K562 (cell line): ENCODE measurements around the gene THAP11. TPM values are rescaled to one million over a fixed set of nuclear protein-coding genes. Genes with fewer than 3 reads are reported as not detected.
A peak's percentile ranks its signal among the peaks of the same experiment; 100 is the strongest.

Experiments
- ATAC-seq: fragments of 200-7000 bp; cut with Tn5 transposase; 3 replicates; pipeline ENCODE4 v1.9.1; 2020; ENCODE audit warnings: moderate library complexity
- BruUV-seq: library from RNA; stranded (reverse); fragments of 400-500 nt; replicated peaks from 2 replicates; lab custom pipeline; 2021; lab: Mats Ljungman, UMichigan
- CTCF ChIA-PET: fragments of 300-600 bp; formaldehyde crosslinking; extraction: SDS; loops from one replicate; lab custom pipeline; 2021; ENCODE audit warnings: low intra/inter-chr PET ratio; lab: Yijun Ruan, JAX
- POLR2A ChIA-PET: fragments of 300-600, 350-650 bp; sonication (Branson Sonifier 250); formaldehyde crosslinking; extraction: SDS; loops from one replicate; lab custom pipeline; 2021; ENCODE audit warnings: antibody characterized with exemption, inconsistent platforms; lab: Yijun Ruan, JAX
- DNase-seq, 4 experiments: peaks; one replicate each; pipeline versions ENCODE4 v3.0.0 to v3.0.0-alpha.2; 2011 to 2018; ENCODE audit warnings: low spot score in 3 of 4, mixed read lengths in 3 of 4; ENCODE audit errors: extremely low read depth in 1 of 4
- FAIRE-seq: peaks from 2 replicates; lab custom pipeline; 2011; peaks lifted over from hg19 to GRCh38; lab: Jason Lieb, UNC
- H2AFZ ChIP-seq: 2 replicates; pipeline ENCODE4 v1.6.0; 2011; ENCODE audit warnings: low read depth, low read length, control low read depth, inconsistent platforms
- H3K27ac ChIP-seq: fragments of 200-600 bp; 3 replicates; pipeline ENCODE4 v1.8.0; 2011; ENCODE audit warnings: low read depth, mild to moderate bottlenecking, control low read depth, inconsistent platforms, low read length, moderate library complexity, mixed read lengths; ENCODE audit errors: extremely low read depth
- H3K27me3 ChIP-seq, 2 experiments: fragments of 300-600 bp in 1 of 2; 2 replicates in 1 of 2; 3 replicates in 1 of 2; pipeline versions ENCODE4 v1.6.0 to v1.8.0; 2011; ENCODE audit warnings: inconsistent platforms in 2 of 2, low read length in 2 of 2, mild to moderate bottlenecking in 1 of 2, mixed read lengths in 1 of 2, moderate library complexity in 1 of 2; ENCODE audit not compliant: control insufficient read depth in 2 of 2, insufficient read depth in 2 of 2
- H3K36me3 ChIP-seq: fragments of 300-600 bp; 3 replicates; pipeline ENCODE4 v1.8.0; 2011; ENCODE audit warnings: mild to moderate bottlenecking, low read length, inconsistent platforms; ENCODE audit not compliant: control insufficient read depth, insufficient read depth
- H3K4me1 ChIP-seq, 2 experiments: fragments of 200-600 bp in 1 of 2; replicated peaks in 1 of 2; 2 replicates in 1 of 2; 3 replicates in 1 of 2; pipeline versions ENCODE4 v1.5.1 to v1.8.0; 2011; ENCODE audit warnings: inconsistent platforms in 2 of 2, low read length in 2 of 2, mild to moderate bottlenecking in 1 of 2, mixed read lengths in 1 of 2, moderate library complexity in 1 of 2; ENCODE audit not compliant: control insufficient read depth in 2 of 2, insufficient read depth in 2 of 2
- H3K4me2 ChIP-seq: 2 replicates; pipeline ENCODE4 v1.6.1; 2011; ENCODE audit warnings: low read length, control low read depth, inconsistent platforms, mixed read lengths; ENCODE audit not compliant: insufficient read depth
- H3K4me3 ChIP-seq: fragments of 200-600 bp; sonication (generic), shearing (Covaris generic); 2 replicates; pipeline ENCODE4 v1.5.1; 2016; ENCODE audit warnings: control low read depth, inconsistent platforms
- H3K79me2 ChIP-seq: fragments of 200-600 bp; 3 replicates; pipeline ENCODE4 v1.8.0; 2011; ENCODE audit warnings: low read length, inconsistent platforms; ENCODE audit not compliant: control insufficient read depth, insufficient read depth
- H3K9ac ChIP-seq, 2 experiments: 2 replicates each; pipeline versions ENCODE4 v1.6.0 to v1.6.1; 2011; ENCODE audit warnings: low read depth in 2 of 2, low read length in 2 of 2, control low read depth in 1 of 2, inconsistent platforms in 1 of 2, mild to moderate bottlenecking in 1 of 2, mixed read lengths in 1 of 2; ENCODE audit not compliant: insufficient read depth in 1 of 2
- H3K9me1 ChIP-seq: one replicate; pipeline ENCODE4 v1.6.0; 2011; ENCODE audit warnings: inconsistent platforms, mild to moderate bottlenecking, low read length, moderate library complexity; ENCODE audit not compliant: control insufficient read depth, insufficient read depth
- H3K9me3 ChIP-seq: replicated peaks from 2 replicates; pipeline ENCODE4 v1.5.1; 2011; ENCODE audit warnings: low read depth, low read length, inconsistent platforms; ENCODE audit not compliant: control insufficient read depth, insufficient read depth
- H4K20me1 ChIP-seq: replicated peaks from 2 replicates; pipeline ENCODE4 v1.6.1; 2011; ENCODE audit warnings: low read length, inconsistent platforms, mixed read lengths; ENCODE audit not compliant: control insufficient read depth, insufficient read depth
- ATF4 ChIP-seq: fragments of 450-650 bp; formaldehyde crosslinking; IDR thresholded peaks from 2 replicates; pipeline ENCODE4 v1.4.0; 2022; ENCODE audit warnings: mild to moderate bottlenecking, moderate library complexity
- ATF7 ChIP-seq: fragments of 450-650 bp; IDR thresholded peaks from 2 replicates; pipeline ENCODE4 v1.7.1; 2014; ENCODE audit warnings: mild to moderate bottlenecking, moderate library complexity
- CEBPG ChIP-seq, 3 experiments: fragments of 200-800 bp in 1 of 3; sonication (Bioruptor generic) in 1 of 3; sonication (generic) in 1 of 3; formaldehyde crosslinking in 1 of 3; IDR thresholded peaks in 2 of 3; conservative IDR thresholded peaks in 1 of 3; 2 replicates each; pipeline versions ENCODE4 v1.6.1 to v1.8.0; 2016 to 2022; ENCODE audit warnings: missing compliant biosample characterization in 2 of 3, missing genetic modification characterization in 2 of 3, mild to moderate bottlenecking in 1 of 3, missing genetic modification reagents in 1 of 3
- FOXJ3 ChIP-seq: sonication (generic); formaldehyde crosslinking; IDR thresholded peaks from 2 replicates; pipeline ENCODE4 v1.4.0; 2020; ENCODE audit warnings: mild to moderate bottlenecking, missing genetic modification reagents
- GTF2F1 ChIP-seq: IDR thresholded peaks from 2 replicates; pipeline ENCODE4 v1.6.1; 2011; ENCODE audit warnings: low read depth, low read length, improper control_type of control experiment
- MAFF ChIP-seq: IDR thresholded peaks from 2 replicates; pipeline ENCODE4 v1.6.1; 2012; ENCODE audit warnings: low read length, improper control_type of control experiment
- MTA1 ChIP-seq: fragments of 450-650 bp; IDR thresholded peaks from 2 replicates; pipeline ENCODE4 v1.6.1; 2017; ENCODE audit warnings: borderline replicate concordance
- NR2F6 ChIP-seq: fragments of 450-650 bp; formaldehyde crosslinking; IDR thresholded peaks from 2 replicates; pipeline ENCODE4 v1.4.0; 2020; ENCODE audit warnings: mild to moderate bottlenecking
- POLR2AphosphoS5 ChIP-seq: IDR thresholded peaks from 2 replicates; pipeline ENCODE4 v1.6.1; 2011; ENCODE audit warnings: mild to moderate bottlenecking, low read depth, low read length, moderate library complexity; ENCODE audit not compliant: control insufficient read depth, insufficient read depth
- RBM39 ChIP-seq: fragments of 200-400 bp; formaldehyde crosslinking; optimal IDR thresholded peaks from 2 replicates; pipeline ENCODE3; 2018; ENCODE audit warnings: low read depth, low read length
- SRSF7 ChIP-seq: fragments of 200-400 bp; formaldehyde crosslinking; optimal IDR thresholded peaks from 2 replicates; pipeline ENCODE3; 2017; ENCODE audit warnings: mild to moderate bottlenecking, low read depth, low read length
- STAT5A ChIP-seq: IDR thresholded peaks from 2 replicates; pipeline ENCODE4 v1.6.1; 2012; ENCODE audit warnings: low read length, inconsistent platforms, borderline replicate concordance
- ZBTB1 ChIP-seq: sonication (generic); formaldehyde crosslinking; IDR thresholded peaks from 2 replicates; pipeline ENCODE4 v1.8.1; 2023; ENCODE audit warnings: missing genetic modification reagents, low read depth, mild to moderate bottlenecking, borderline replicate concordance
- ZMIZ1 ChIP-seq, 2 experiments: fragments of 150-350 bp in 1 of 2; IDR thresholded peaks; 2 replicates each; pipeline ENCODE4 v1.6.1; 2012 to 2016; ENCODE audit warnings: low read depth in 2 of 2, low read length in 2 of 2, mild to moderate bottlenecking in 1 of 2, moderate library complexity in 1 of 2
- ZNF655 ChIP-seq: fragments of 250-450 bp; sonication (Bioruptor Pico); IDR thresholded peaks from 2 replicates; pipeline ENCODE4 v1.5.0; 2021
- WGBS: fragments of 100-300 bp; shearing (Covaris generic); methylation state at CpG from one replicate; pipeline ENCODE4 v1.1.6; 2016; ENCODE audit warnings: low coverage, mixed read lengths; ENCODE audit not compliant: insufficient coverage; ENCODE audit errors: missing lambda C conversion rate; 5-methylcytosine and 5-hydroxymethylcytosine counted together
- in situ Hi-C: fragments of 300-500 bp; cut with MboI; formaldehyde crosslinking; loops from 4 replicates; pipeline ENCODE4 v1.15.0; 2018; ENCODE audit warnings: inconsistent platforms, mixed read lengths
- intact Hi-C: fragments of 100-400 bp; cut with micrococcal nuclease; formaldehyde crosslinking; loops from 2 replicates; pipeline ENCODE4 v1.14.2; 2022
- polyA plus RNA-seq, 8 experiments: library from polyadenylated mRNA; depleted of rRNA in 4 of 8; stranded (reverse) in 5 of 8; unstranded in 3 of 8; fragments of >200 nt; fragmentation: Nextera tagmentation in 2 of 8; fragmentation: Illumina TruSeq in 1 of 8; extraction: Ambion mirVana in 2 of 8; extraction: Trizol in 1 of 8; gene quantifications; 2 replicates each; pipeline versions ENCODE4 v1.2.1 to v1.2.3, GENCODE V29; 2011 to 2014; ENCODE audit warnings: inconsistent platforms in 1 of 8, missing spikeins in 1 of 8
- total RNA-seq, 7 experiments: library from RNA; depleted of rRNA in 6 of 7; stranded (reverse); fragments of >200 nt in 6 of 7; fragmentation: Illumina TruSeq in 2 of 7; extraction: Trizol in 2 of 7; gene quantifications; 2 replicates each; pipeline versions ENCODE4 v1.2.1 to v1.2.3, GENCODE V29; 2011 to 2021; ENCODE audit warnings: low replicate concordance in 1 of 7

Gene THAP11
- total and polyA plus RNA-seq, 9 of the 15 experiments (the other 6 are each of a cell fraction or from before 2014, with no cell fraction given) = 2.4 to 31.6 (median 21.4) TPM

- in situ Hi-C loops = no loop called here
- BruUV-seq = TSS peak; percentile 76
- H4K20me1 ChIP-seq = no peaks in the 10 kb centered on the region; the same call in 1 of the 2 replicates
- H3K27ac ChIP-seq = peak overlapping the region; percentile 68
- H3K9ac ChIP-seq = peak overlapping the region; percentile 87 to 96
- CTCF ChIA-PET = no interaction called here
- H3K27me3 ChIP-seq = no peaks in the 10 kb centered on the region
- DNase-seq = peak; percentile 95 to 97 (median 96)
- WGBS = under 1% methylated on average over 49 of the region's 49 CpGs
- peak overlapping the region; percentile 67 for H3K4me3 ChIP-seq
- H2AFZ ChIP-seq = peak overlapping the region; percentile 98
- peak; percentile 100 for ATAC-seq
- intact Hi-C loops = no loop called here
- no peaks in the 10 kb centered on the region for H3K9me1 ChIP-seq
- POLR2A ChIA-PET = interaction anchor here (0.6 to 3.9 kb wide), 9 partner anchors 9 to 158 kb away, joined by 3 to 19 read pairs (median 5); partner anchors contain the start of genes RANBP10 and TSNAXIP1
- H3K36me3 ChIP-seq = peaks cover 38% of the 10 kb centered on the region; the same call in 2 of the 3 replicates
- H3K9me3 ChIP-seq = no peaks in the 10 kb centered on the region
- FAIRE-seq = peak; percentile 97
- peaks cover 11 to 24% of the 10 kb centered on the region in 2 experiments; a peak in 4 of 5 replicates for H3K4me1 ChIP-seq
- peak overlapping the region; percentile 93 for H3K4me2 ChIP-seq
- H3K79me2 ChIP-seq = peaks cover 17% of the 10 kb centered on the region
- TF ChIP-seq MTA1 (no peak), FOXJ3 (CRISPR knock-in tag) (no peak), POLR2AphosphoS5 (peak; percentile 66; the same call in 1 of the 2 replicates), ZMIZ1 (IDR thresholded peaks at IDR 0.05; ENCODE audit: low read depth in 2 of 2, low read length in 2 of 2) (no peak), CEBPG (CRISPR knock-in tag; IDR thresholded peaks at IDR 0.05) (no peak), CEBPG (tag; conservative IDR thresholded peaks at IDR 0.05 in 1 of 2, IDR thresholded peaks at IDR 0.05 in 1 of 2) (no peak), GTF2F1 (no peak), ZBTB1 (CRISPR knock-in tag) (peak; percentile 61; the same call in 1 of the 2 replicates), MAFF (peak; percentile 74; the same call in 1 of the 2 replicates), RBM39 (no peak), ZNF655 (CRISPR knock-in tag) (no peak), ATF4 (CRISPR knock-in tag) (no peak), NR2F6 (no peak), ATF7 (peak; percentile 64; the same call in 1 of the 2 replicates), SRSF7 (no peak), STAT5A (no peak)
These were observed 8.5 kb upstream of the THAP11 start for GRCh38 chr16:67833415-67834241.
